ENCODE results near the gene TCEAL3. TPM values are rescaled to one million over a fixed set of nuclear protein-coding genes. Genes with fewer than 3 reads are reported as not detected.

Gene TCEAL3
- total and polyA plus RNA-seq, 9 of the 15 experiments (the other 6 are each of a cell fraction or from before 2014, with no cell fraction given), result not detected

GRCh38 chrX:103565197-103565596 lies 42.6 kb upstream of the TCEAL3 start:
- CTCF ChIA-PET (ENCODE audit: low intra/inter-chr PET ratio), result no interaction called here
- no peaks in the 10 kb centered on the region for H3K79me2 ChIP-seq (ENCODE audit: control insufficient read depth, insufficient read depth, low read length)
- POLR2A ChIA-PET, result no interaction called here
- no peak for FAIRE-seq
- no peaks in the 10 kb centered on the region for H3K9me3 ChIP-seq (replicated peaks; ENCODE audit: control insufficient read depth, insufficient read depth, low read depth, low read length)
- H3K27me3 ChIP-seq (ENCODE audit: control insufficient read depth in 2 of 2, insufficient read depth in 2 of 2, low read length in 2 of 2), result no peaks in the 10 kb centered on the region
- no peaks in the 10 kb centered on the region for H4K20me1 ChIP-seq (replicated peaks; ENCODE audit: control insufficient read depth, insufficient read depth, low read length)
- DNase-seq (ENCODE audit: extremely low read depth in 1 of 4, low spot score in 3 of 4), result no peak
- no peak overlapping the region for H3K4me2 ChIP-seq (ENCODE audit: insufficient read depth, low read length)
- H3K4me1 ChIP-seq (replicated peaks in 1 of 2; ENCODE audit: control insufficient read depth in 2 of 2, insufficient read depth in 2 of 2, low read length in 2 of 2), result no peaks in the 10 kb centered on the region
- no TSS peak for BruUV-seq (replicated peaks)
- 3% methylated on average over 4 of the region's 4 CpGs for WGBS (ENCODE audit: insufficient coverage, low coverage, missing lambda C conversion rate)
- H2AFZ ChIP-seq (ENCODE audit: low read depth, low read length), result no peak overlapping the region
- intact Hi-C loops (cut with micrococcal nuclease) (no loop called here), in situ Hi-C loops (cut with MboI) (no loop called here)
- no peak overlapping the region for H3K9ac ChIP-seq (ENCODE audit: insufficient read depth in 1 of 2, low read depth in 2 of 2, low read length in 2 of 2)
- no peaks in the 10 kb centered on the region for H3K36me3 ChIP-seq (ENCODE audit: control insufficient read depth, insufficient read depth, low read length)
- H3K9me1 ChIP-seq (ENCODE audit: control insufficient read depth, insufficient read depth, low read length), result no peaks in the 10 kb centered on the region
- no peak overlapping the region for H3K27ac ChIP-seq (ENCODE audit: extremely low read depth, low read depth, low read length)
- no peak for ATAC-seq
- no peak overlapping the region for H3K4me3 ChIP-seq
- TF ChIP-seq ATF6 (CRISPR knock-in tag; IDR thresholded peaks at IDR 0.05), result no peak
- TF ChIP-seq, protein P1, sequence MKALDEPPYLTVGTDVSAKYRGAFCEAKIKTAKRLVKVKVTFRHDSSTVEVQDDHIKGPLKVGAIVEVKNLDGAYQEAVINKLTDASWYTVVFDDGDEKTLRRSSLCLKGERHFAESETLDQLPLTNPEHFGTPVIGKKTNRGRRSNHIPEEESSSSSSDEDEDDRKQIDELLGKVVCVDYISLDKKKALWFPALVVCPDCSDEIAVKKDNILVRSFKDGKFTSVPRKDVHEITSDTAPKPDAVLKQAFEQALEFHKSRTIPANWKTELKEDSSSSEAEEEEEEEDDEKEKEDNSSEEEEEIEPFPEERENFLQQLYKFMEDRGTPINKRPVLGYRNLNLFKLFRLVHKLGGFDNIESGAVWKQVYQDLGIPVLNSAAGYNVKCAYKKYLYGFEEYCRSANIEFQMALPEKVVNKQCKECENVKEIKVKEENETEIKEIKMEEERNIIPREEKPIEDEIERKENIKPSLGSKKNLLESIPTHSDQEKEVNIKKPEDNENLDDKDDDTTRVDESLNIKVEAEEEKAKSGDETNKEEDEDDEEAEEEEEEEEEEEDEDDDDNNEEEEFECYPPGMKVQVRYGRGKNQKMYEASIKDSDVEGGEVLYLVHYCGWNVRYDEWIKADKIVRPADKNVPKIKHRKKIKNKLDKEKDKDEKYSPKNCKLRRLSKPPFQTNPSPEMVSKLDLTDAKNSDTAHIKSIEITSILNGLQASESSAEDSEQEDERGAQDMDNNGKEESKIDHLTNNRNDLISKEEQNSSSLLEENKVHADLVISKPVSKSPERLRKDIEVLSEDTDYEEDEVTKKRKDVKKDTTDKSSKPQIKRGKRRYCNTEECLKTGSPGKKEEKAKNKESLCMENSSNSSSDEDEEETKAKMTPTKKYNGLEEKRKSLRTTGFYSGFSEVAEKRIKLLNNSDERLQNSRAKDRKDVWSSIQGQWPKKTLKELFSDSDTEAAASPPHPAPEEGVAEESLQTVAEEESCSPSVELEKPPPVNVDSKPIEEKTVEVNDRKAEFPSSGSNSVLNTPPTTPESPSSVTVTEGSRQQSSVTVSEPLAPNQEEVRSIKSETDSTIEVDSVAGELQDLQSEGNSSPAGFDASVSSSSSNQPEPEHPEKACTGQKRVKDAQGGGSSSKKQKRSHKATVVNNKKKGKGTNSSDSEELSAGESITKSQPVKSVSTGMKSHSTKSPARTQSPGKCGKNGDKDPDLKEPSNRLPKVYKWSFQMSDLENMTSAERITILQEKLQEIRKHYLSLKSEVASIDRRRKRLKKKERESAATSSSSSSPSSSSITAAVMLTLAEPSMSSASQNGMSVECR (CRISPR knock-in tag; IDR thresholded peaks at IDR 0.05), result no peak
- TF ChIP-seq RUNX1 (IDR thresholded peaks at IDR 0.05; ENCODE audit: low read depth), result no peak
- no peak for TF ChIP-seq DACH1 (IDR thresholded peaks at IDR 0.05; ENCODE audit: partially characterized antibody)
- no peak for TF ChIP-seq ZNF57 (CRISPR knock-in tag; IDR thresholded peaks at IDR 0.05)
- TF ChIP-seq CC2D1A (IDR thresholded peaks at IDR 0.05), result no peak
- no peak for TF ChIP-seq HNRNPL (IDR thresholded peaks at IDR 0.05; ENCODE audit: low read depth, low read length)
- TF ChIP-seq DMBX1 (CRISPR knock-in tag; IDR thresholded peaks at IDR 0.05; ENCODE audit: borderline replicate concordance), result no peak
- no peak for TF ChIP-seq BRD9 (IDR thresholded peaks at IDR 0.05; ENCODE audit: low read depth, partially characterized antibody)
- TF ChIP-seq, protein P2, sequence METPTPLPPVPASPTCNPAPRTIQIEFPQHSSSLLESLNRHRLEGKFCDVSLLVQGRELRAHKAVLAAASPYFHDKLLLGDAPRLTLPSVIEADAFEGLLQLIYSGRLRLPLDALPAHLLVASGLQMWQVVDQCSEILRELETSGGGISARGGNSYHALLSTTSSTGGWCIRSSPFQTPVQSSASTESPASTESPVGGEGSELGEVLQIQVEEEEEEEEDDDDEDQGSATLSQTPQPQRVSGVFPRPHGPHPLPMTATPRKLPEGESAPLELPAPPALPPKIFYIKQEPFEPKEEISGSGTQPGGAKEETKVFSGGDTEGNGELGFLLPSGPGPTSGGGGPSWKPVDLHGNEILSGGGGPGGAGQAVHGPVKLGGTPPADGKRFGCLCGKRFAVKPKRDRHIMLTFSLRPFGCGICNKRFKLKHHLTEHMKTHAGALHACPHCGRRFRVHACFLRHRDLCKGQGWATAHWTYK (CRISPR knock-in tag; IDR thresholded peaks at IDR 0.05), result no peak
- TF ChIP-seq TGIF2 (CRISPR knock-in tag; IDR thresholded peaks at IDR 0.05), result no peak
- TF ChIP-seq ZC3H11A (IDR thresholded peaks at IDR 0.05; ENCODE audit: low read depth, low read length), result no peak
- TF ChIP-seq MAFK (IDR thresholded peaks at IDR 0.05; ENCODE audit: low read length), result no peak
- TF ChIP-seq FOXP1 (CRISPR knock-in tag; IDR thresholded peaks at IDR 0.05), result no peak
- no peak for TF ChIP-seq HDAC1 (IDR thresholded peaks at IDR 0.05)
- no peak for TF ChIP-seq POLR2B (IDR thresholded peaks at IDR 0.05; ENCODE audit: low read depth, partially characterized antibody)
- no peak for TF ChIP-seq PHF8 (IDR thresholded peaks at IDR 0.05; ENCODE audit: borderline replicate concordance, low read length)
